Esophagus mucosa (tissue), 1 donor: Measurements from ENCODE around the gene PODNL1. TPM values are rescaled to one million over a fixed set of nuclear protein-coding genes. Genes with fewer than 3 reads are reported as not detected.
A peak's percentile ranks its signal among the peaks of the same experiment; 100 is the strongest.
"Not testable (repeated sequence)": the region's sequence is repeated elsewhere in the genome, so short reads cannot be mapped to it uniquely, and the experiment has no call there.

Experiments
- ATAC-seq: fragments of 200-7000 bp; cut with Tn5 transposase; one replicate; pipeline ENCODE4 v1.9.1; 2020
- total RNA-seq: library from RNA; stranded (reverse); gene quantifications from one replicate; pipeline ENCODE4 v1.2.4, GENCODE V29; 2023
- donor health status: DM: yes; HTN: yes; CAD: no.

PODNL1 gene
- total RNA-seq, 1 donor from 2014 or later = 8.5 TPM

DNA sequence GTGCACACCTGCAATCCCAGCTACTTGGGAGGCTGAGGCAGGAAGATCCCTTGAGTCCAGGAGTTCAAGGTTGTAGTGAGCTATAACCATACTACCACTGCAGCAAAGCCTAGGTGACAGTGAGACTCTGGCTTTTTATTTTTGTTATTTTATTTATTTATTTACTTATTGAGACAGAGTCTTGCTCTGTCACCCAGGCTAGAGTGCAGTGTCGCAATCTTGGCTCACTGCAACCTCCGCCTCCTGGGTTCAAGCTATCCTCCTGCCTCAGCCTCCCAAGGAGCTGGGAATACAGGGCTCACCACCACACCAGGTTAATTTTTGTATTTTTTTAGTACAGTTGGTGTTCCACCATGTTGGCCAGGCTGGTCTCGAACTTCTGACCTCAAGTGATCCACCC lies 35.3 kb upstream of the PODNL1 start:
- not testable (repeated sequence) for ATAC-seq

DNA sequence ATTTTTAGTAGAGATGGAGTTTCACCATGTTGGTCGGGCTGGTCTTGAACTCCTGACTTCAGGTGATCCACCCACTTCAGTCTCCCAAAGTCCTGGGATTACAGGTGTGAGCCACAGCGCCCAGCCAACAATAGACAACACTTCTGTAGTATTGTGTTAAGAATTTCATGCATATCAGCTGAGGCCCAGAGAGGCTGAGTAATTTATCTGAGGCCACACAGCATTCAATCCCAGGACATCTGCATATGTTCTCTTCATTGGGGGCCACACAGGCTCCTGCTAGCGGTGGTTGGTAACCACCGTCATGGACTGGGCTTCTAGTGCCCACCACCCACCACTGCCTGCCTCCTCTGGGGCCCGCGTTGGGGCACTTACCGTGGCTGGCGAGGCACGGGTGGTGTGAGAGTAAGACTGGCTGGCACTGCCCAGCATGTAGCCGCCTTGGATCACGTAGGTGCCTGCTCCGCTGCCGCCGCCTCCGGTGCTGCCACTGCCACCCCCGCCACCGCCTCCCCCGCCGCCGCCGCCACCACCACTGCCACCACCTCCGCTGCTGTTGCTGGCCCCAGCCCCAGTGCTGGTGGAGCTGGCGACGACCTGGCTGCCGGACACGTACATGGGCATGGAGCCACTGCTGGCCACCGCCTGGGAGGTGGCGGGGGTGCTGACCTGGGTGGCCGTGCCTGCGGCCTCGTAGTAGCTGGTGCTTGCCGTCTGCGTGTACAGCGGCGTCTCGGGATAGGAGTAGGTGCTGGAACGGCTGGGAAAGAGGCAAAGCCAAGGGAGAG lies 34.3 kb upstream of the PODNL1 start:
- no peak for ATAC-seq

DNA sequence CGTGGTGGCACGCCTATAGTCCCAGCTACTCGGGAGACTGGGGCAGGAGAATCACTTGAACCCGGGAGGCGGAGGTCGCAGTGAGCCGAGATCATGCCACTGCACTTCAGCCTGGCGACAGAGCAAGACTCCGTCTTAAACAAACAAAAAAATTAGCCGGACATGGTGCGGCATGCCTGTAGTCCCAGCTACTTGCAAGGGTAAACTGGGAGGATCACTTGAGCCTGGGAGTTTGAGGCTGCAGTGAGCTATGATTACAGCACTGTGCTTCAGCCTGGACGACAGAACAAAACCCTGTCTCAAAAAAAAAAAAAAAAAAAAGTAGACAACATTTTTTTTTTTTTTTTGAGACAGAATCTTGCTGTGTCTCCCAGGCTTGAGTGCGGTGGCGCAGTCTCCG lies 33.7 kb upstream of the PODNL1 start:
- ATAC-seq = not testable (repeated sequence)

DNA sequence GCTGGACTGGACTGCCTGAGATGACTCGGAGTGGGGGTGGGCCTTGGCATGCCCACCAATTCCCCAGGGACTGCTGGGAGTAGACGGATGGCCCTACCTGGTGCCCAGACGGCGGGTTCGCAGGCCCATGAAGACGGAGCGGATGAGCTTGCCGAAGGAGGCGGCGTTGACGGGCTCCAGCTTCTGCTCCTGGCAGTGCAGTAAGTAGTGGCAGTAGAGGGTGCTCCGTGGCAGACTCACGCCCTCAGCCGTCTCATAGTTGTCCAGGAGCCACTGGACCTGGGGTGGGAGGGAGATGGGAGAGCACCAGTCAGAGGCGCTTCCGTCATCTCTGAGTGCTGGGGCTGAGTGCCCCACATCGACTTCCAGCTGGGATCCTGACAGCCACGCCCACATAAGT lies 31.7 kb upstream of the PODNL1 start:
- ATAC-seq = no peak

DNA sequence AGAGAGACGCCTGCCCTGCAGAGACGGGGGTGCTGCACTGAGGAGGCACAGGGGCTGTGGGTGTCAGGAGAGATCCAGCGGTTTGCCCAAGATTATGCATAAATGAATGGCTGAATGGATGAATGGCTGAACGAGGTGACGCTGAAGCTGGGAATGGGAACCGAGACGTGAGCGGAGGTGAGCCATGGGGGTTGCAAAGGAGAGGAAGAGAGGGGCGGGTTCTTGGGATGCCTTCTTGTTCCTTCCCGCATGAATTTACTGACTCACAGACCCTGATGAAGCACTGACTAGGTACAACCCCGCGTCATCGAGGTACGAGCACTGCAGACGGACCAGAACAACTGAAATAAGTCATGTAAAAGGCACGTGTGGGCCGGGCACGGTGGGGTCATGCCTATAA lies 30.8 kb upstream of the PODNL1 start:
- no peak for ATAC-seq

DNA sequence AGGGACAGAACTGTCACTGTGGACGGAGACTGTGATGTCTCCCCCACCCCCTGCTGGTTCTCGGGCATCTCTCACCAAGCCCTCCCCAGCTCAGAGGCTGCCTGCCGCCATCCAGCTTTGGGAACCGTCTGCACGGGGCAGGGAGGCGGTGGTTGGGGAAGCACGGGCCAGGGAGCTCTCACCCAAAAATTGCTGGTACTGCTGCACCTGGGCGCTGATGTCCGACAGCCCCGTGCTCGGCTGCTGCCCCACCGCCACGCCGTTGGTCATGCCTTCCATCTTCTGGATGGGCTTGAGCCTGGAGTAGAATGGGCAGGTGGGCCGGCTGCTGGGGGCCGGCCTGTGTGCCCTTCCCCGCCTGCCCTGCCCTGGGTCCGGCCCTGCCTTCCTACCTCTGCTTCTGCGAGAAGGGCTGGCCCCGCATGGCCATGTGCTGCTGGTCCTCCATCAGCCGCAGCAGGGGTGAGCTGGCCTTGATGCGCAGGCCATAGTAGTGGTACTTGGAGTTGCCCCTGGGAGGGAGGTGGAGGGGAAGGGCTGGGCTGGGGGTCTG lies 30.2 kb upstream of the PODNL1 start:
- no peak for ATAC-seq

DNA sequence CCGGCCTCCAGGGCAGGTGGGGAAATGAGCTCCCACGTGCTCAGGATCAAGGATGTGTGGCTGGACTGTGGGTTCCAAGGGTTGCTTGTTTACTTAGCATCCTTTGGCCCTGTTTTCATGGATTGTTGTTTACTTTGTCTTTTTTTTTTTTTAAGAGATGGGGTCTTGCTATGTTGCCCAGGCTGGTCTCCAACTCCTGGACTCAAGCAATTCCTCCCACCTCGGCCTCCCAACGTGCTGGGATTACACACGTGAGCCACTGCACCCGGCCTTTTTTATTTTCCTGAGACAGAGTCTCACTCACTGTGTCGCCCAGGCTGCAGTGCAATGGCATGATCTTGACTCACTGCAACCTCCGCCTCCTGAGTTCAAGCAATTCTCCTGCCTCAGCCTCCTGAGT lies 29.0 kb upstream of the PODNL1 start:
- not testable (repeated sequence) for ATAC-seq

DNA sequence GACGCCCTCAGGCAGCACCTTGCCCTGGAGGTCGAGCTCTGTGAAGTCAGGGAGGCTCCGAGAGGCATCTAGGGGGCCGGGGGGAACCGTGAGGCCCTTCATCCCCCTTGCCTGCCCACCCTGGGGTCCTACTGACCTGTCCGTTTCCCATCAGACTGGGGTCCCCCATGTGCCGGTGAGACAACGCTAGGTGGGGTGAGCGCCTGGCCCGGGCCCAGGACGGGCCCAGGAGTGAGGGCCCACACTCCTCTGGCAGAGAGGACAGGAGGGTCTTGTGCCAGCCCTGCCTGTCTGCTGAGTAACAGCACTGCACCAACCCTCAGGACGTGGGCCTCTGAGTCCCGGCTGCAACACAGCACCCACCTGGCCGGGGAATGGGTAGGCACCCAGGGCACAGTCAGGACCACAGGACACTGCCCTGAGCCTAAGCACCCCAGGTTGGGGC lies 28.5 kb upstream of the PODNL1 start:
- no peak for ATAC-seq

DNA sequence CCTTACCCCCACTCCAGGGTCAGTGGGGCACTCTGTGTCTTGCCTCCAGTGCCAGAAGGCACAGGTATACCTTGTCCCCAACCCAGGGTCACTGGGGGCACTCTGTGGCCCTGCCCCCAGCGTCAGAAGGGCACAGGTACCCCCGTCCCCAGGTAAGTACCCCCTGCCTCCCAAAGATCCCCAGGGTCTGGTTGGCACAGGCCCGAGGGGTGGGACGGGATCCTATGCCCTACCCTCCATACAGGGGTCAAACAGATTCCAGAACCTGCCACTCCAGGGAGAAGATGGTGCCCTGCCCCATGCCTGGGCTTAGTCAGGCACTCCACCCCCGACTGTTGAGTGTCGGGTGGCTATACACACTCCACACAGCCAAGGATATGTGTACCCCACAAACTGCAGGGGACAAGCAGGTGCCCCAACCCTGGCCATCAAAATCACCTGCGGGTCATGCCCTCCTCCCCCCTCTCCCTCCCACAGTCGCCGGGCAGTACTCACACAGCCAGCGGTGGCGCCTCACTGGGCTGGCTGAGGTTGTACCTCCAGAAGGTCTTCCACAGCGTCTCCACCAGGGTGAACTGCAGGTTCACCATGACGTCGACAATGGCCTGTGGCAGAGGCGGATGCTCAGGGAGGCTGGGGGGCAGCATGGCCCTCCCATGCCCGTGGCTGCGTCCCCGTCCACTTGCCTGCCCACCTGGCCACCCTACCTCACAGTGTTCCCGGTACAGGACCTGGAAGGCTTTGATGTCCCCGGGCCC lies 27.9 kb upstream of the PODNL1 start:
- no peak for ATAC-seq

DNA sequence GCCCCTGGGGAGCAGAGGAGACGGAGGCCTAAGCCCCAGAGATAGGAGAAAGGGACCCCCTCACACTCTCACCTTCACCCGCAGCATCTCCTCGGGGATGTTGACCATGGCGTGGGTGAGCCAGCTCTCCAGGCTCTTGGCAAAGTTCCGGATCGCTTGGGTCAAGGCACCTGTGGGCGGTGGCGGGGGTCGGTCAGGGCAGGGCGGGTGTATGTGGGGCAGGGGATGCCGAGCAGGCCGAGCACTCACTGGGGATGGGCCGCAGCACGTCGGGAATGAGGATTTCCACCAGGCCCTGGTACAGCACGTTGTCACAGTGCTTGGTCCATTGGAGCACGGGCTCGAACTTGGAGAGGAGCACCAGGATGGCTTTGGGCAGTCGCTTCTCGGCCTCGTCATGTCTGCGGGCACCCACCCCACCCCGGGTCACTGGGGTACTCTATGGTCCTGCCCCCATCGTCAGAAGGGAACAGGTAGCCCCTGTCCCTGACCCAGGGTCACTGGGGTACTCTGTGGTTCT lies 27.2 kb upstream of the PODNL1 start:
- ATAC-seq = no peak

DNA sequence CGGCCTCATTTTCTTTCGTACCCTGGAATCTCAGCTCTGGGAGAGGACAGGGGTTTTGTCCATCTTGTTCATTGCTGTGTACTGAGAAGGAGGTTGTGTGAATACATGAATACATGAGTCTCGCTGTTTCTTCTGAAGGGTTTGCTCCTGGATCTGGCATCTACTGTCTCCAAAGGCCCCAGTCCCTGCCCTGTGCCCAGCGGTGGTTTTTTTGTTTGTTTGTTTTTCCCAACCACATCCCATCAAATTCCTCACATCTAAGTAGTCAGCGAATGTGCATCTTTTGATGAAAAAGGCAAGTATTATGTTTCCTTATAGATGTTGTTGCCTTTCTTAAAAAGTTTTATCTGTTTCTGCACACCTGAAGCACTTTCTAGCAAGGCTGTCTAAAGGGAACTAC lies 26.6 kb upstream of the PODNL1 start:
- ATAC-seq = no peak

DNA sequence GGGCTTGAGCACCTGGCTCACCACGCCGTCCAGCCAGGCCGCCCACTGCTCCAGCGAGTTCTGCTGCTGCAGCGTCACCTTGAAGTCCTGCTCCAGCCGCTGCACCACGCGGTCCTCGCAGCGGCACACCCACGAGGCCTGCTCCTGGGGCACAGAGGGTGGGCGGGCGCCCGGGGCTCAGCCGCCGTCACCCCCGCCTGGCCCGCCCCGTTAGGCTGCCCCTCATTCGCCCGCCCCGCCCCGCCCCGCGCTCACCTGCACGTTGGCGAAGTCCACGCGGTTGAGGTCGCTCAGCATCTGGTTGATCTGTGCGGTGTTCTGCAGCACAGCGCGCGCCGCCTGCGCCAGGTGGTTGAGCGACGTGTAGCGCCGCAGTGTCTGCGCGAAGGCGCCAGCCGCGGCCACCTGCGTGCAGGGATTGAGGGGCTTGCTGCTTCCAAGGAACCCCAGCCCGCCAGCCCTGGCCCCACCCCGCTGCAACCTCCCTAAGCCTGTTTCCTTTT lies 25.4 kb upstream of the PODNL1 start:
- no peak for ATAC-seq

DNA sequence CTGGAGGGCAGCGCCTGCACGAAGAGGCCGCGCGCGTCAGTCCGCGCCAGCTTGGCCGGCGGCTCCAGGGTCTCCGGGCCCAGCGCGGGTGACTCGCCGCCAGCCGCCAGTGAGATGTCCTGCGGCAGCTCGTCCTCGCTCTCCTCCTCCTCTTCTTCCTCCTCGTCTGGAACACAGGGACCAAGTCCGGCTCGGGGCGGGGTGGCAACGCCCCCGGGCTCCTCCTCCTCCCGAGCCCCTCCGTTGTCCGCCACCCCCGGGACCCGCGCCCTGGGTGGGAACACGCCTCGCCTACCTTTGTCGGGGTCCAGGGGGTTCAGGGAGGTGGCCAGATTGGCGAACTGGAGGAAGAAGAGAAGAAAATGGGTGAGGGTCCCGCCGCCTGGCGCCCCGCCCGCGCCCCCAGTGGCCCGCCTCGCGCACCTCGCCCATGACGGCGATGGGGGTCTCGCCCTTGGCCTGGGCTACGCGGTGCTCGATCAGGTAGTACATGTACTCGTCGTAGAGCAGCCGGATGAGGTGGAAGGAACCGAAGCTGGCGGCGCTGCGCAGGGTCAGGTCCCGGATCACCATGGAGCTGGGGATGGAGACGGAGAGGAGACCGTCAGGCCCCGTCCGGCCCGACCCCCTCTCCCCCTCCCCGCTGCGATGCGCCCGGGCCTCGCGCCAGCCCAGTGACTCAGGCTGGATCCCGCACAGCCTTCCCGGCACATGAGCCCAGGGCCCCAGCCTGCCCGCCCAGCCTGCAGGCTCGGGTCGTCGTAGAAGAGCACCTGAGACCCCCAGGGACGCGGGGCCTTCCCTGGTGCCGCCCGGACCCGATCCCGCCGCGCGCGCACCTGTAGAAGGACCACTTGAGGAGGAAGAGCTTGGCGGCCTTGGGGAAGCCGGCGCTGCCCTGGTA lies 24.7 kb upstream of the PODNL1 start:
- no peak for ATAC-seq

DNA sequence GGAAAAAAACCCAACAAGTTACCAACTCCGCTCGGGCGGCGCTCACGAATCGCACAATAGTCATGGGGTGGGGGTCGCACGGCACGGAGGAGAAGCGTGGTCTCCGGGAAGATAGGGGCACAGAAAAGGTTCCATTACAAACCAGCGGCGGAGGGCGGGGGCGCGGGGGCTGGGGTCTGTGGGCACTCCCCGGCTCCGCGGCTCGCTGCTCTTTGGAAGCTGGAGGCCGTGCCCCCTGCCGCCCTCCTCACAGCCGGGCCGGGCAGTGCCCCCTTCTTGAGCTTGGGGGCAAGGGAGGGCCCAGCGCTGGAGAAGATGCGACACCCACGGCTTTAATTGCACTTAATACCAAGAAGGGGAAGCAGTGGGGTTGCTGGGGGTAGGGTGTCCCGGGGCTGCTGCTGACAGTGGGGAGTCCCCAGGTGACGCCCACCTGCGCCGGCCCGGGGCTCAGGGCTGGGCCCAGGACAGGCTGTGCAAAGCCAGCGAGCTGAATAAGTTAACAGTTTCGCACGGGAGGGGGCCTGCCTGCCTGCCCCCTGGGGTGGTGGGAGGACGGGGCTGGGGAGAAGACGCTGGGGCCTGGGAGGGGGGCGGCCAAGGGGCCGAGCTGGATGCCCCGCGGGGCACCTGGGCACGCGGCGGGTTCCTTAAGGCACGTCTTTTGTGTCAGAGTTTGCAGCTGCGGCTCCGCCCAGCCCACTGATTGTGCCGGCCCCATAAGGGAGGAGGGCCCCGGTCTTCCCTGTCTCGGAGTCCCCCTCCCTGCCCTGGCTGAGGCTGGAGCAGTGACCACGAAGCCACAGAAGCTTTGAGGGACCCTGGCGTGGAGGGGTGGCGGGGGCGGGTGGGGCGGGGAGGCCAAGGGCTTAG lies 23.8 kb upstream of the PODNL1 start:
- no peak for ATAC-seq

DNA sequence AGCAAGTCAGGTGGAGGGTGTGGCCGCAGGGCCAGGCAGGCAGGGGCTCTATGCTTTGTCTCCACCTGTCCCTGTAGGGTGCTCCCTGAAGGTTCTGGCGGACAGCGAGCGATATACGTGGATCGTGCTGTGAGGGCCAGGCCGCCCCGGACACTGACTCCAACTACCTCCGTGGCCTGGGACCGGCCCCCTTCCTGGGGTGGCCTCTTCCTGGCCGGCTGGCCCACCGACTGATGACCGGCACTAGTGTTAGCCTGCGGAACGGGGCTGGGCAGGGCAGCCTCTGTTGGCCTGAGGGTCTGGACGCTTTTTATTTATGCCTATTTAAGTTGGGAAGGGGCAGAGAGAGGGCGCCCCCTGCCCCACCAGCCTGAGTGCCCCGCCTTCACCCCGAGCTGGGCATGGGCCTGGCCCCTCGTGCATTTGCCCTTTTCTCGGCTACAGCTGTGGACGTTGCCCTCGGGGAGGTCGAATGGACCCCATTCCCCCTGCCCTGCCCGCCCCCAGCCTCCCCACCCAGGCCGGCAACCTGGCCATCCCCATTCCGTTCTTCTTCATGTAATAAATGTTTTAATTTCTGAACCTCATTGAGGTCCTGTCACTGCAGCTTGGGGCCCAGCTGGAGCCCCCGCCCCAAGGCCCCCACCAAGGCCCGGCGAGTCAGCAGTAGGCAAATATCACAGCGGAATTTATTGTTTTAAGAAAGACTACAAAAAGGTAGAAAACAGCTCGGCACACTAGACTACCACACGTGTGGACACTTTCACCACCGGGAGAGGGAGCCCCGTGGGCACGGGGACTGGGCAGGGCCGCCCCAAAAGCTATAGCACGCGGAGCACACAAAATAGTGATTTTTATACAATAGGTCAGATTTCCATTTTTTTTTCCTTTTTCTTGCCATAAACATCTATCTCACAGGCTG lies 22.9 kb upstream of the PODNL1 start:
- ATAC-seq = no peak

DNA sequence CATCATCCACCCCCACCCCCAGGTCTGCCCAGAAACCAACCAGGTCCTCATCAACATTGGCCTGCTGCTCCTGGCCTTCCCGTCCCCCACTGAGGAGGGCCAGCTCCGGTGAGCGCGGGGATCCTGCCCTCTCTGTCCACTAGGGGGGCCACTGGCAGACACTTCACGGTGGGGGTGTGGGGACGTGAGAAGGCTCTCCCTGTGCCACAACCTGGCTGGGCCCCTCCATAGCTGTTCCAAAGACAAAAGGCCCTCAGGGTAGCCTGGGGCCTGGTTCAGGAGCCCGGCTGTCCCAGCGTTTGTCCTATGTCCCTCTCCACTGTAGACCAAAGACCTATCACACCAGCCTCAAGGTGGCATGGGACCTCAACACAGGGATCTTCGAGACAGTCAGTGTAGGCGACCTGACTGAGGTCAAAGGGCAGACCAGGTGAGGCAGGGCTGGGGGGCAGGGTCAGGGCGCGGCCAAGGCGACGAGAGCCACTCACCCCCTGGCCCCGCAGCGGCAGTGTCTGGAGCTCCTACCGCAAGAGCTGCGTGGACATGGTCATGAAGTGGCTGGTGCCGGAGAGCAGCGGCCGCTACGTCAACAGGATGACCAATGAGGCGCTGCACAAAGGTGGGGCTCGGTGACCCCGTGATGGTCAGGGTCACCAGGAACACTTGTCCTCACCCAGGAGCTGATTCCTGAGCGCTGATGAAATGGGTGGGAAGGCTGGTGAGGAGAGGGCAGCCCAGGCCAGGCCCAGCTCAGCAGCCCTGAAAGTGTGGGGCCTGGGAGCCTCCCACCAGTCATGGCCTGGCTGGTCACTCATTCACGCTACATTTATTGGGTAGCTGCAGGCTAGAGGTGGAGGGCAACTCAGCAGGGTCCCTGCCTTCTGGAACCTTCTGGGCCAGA lies 22.0 kb upstream of the PODNL1 start:
- no peak for ATAC-seq

DNA sequence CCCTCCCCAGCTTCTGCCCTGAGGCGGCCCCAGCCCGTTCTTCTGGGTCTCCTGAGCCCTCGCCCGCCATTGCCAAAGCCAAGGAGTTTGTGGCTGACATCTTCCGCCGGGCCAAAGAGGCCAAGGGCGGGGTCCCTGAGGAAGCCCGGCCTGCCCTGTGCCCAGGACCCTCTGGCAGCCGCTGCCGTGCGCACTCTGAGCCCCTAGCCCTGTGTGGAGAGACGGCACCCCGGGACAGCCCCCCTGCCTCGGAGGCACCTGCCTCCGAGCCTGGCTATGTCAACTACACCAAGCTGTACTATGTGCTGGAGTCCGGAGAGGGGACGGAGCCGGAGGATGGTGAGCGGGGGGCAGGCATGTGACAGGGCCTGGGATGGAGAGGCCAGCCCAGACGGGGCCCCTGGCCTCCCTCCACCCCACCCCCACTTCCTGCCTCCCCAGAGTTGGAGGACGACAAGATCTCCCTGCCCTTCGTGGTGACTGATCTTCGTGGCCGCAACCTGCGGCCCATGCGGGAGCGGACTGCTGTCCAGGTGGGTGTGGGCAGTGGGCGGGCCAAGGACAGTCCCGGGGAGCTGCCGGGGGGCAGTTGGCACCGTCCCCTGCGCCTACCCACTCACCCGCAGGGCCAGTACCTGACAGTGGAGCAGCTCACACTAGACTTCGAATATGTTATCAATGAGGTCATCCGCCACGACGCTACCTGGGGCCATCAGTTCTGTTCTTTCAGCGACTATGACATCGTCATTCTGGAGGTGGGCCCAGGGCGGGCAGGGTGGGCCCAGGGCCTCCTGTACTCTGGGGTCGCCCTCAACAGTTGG lies 21.1 kb upstream of the PODNL1 start:
- ATAC-seq = peak; percentile 3

DNA sequence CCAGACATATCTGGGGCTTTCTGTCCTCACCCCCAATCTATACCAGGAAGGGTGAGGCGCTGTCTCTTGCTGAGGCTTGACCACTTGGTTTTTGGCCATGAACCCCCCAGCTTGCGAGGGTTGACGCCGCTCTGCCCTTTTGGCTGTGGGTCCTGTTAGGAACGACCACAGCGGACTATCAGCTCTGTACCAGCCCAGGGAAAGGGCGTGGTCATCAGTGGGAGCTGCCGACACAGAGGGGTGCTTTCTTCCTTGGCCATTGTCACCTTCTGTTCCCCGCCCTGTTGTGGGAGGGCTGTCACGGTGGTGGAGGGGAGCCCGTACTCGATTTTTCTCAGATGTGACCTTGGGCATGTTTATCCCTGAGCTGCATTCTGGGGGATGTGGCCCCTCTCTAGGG lies 19.8 kb upstream of the PODNL1 start:
- no peak for ATAC-seq
